ENCODE measurements around the gene GORASP1.

DNA sequence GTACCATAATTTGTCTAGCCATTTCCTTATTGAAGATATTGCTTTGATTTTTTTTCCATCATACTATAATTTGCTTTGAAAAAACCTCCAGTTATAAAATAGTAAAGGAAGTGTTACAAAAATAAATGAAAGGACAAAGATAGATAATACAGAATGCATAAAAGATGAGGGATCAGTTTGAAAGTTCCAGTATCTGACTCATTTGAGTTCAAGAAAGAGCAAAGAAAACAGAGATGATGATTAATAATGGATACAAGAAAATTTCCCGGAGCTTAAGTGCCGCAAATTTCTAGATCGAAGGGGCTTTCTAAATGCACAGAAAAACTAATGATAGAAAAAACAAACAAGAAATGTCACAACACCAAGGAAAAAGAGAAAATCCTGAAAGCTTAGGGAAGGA is 51.3 kb downstream of the GORASP1 start:
- TF ChIP-seq, protein P1, sequence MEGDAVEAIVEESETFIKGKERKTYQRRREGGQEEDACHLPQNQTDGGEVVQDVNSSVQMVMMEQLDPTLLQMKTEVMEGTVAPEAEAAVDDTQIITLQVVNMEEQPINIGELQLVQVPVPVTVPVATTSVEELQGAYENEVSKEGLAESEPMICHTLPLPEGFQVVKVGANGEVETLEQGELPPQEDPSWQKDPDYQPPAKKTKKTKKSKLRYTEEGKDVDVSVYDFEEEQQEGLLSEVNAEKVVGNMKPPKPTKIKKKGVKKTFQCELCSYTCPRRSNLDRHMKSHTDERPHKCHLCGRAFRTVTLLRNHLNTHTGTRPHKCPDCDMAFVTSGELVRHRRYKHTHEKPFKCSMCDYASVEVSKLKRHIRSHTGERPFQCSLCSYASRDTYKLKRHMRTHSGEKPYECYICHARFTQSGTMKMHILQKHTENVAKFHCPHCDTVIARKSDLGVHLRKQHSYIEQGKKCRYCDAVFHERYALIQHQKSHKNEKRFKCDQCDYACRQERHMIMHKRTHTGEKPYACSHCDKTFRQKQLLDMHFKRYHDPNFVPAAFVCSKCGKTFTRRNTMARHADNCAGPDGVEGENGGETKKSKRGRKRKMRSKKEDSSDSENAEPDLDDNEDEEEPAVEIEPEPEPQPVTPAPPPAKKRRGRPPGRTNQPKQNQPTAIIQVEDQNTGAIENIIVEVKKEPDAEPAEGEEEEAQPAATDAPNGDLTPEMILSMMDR (IDR thresholded peaks at IDR 0.05): no peak
- TF ChIP-seq POLR2AphosphoS5 (IDR thresholded peaks at IDR 0.05): no peak
